ENCODE measurements around the gene TUFT1.

DNA sequence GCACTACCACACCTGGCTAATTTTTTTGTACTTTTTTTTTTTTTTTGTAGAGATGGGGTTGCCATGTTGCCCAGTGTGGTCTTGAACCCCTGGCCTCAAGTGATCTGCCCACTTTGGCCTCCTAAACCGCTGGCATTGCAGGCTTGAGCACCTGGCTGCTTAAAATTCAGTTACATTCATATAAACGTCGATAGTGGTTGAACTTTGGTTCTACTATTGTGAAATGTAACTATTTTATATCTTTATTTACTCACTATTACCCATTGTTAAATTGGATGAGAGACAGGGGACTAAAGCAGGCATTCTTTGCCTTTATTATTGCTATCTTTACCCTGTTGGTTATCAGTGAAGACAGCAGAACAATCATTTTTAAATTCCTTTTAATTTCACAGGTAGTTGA, 77.9 kb downstream of the TUFT1 start:
- no peak for TF ChIP-seq EZH2phosphoT487 (IDR thresholded peaks at IDR 0.05; ENCODE audit: borderline replicate concordance, low read depth, low read length)
- TF ChIP-seq, protein P1, sequence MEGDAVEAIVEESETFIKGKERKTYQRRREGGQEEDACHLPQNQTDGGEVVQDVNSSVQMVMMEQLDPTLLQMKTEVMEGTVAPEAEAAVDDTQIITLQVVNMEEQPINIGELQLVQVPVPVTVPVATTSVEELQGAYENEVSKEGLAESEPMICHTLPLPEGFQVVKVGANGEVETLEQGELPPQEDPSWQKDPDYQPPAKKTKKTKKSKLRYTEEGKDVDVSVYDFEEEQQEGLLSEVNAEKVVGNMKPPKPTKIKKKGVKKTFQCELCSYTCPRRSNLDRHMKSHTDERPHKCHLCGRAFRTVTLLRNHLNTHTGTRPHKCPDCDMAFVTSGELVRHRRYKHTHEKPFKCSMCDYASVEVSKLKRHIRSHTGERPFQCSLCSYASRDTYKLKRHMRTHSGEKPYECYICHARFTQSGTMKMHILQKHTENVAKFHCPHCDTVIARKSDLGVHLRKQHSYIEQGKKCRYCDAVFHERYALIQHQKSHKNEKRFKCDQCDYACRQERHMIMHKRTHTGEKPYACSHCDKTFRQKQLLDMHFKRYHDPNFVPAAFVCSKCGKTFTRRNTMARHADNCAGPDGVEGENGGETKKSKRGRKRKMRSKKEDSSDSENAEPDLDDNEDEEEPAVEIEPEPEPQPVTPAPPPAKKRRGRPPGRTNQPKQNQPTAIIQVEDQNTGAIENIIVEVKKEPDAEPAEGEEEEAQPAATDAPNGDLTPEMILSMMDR (conservative IDR thresholded peaks at IDR 0.05; ENCODE audit: low read length) = no peak
